HG02840 (cell line): ENCODE data around the gene SERPINB12.
A peak's percentile ranks its signal among the peaks of the same experiment; 100 is the strongest.

ENCODE experiments used
- ATAC-seq: cut with Tn5 transposase; IDR thresholded peaks from one replicate; pipeline ENCODE4 v1.9.1; 2021; ENCODE audit warnings: mild to moderate bottlenecking, moderate library complexity, moderate number of reproducible peaks; ENCODE audit not compliant: unreplicated experiment, low FRiP score

Gene SERPINB12, protein sequence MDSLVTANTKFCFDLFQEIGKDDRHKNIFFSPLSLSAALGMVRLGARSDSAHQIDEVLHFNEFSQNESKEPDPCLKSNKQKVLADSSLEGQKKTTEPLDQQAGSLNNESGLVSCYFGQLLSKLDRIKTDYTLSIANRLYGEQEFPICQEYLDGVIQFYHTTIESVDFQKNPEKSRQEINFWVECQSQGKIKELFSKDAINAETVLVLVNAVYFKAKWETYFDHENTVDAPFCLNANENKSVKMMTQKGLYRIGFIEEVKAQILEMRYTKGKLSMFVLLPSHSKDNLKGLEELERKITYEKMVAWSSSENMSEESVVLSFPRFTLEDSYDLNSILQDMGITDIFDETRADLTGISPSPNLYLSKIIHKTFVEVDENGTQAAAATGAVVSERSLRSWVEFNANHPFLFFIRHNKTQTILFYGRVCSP

GRCh38 chr18:63542069-63542468 is at the start of gene SERPINB12:
Gene SERPINB12 (plus strand): TSS chr18:63542369. CDS start chr18:63556160, 13,791 bp downstream.
- no peak for ATAC-seq

DNA sequence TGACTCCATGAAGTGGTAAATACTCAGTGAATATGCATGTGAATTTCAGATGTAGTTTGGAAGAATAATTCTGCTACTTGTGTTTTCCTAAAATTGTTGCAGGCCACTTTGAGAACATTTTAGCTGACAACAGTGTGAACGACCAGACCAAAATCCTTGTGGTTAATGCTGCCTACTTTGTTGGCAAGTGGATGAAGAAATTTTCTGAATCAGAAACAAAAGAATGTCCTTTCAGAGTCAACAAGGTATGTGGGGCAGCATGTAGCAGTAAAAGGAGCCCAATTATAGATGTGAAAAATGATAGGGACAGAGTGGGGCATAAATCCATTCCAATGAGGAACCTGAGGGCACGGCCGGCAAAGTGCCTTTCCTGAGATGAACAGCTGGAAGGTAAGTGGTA is 49.3 kb upstream of the SERPINB12 start:
- no peak for ATAC-seq

DNA sequence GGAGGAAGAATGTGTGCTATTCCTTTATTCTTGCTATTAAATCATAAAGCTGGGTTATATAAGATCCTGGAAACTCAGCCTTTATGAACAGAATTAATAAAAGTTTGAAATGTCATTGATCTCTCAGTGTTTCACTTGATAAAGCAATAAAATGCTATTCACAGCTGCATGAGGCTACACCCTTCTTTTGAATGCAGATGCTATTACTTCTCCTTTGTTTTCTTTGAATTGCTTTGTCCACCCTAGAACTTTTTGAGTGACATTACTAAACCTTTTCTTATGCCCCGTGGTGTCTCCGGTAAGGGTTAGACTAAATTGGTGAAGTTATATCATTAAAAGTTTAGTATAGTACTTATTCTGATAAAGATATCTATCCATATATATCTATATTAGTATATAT is 46.5 kb upstream of the SERPINB12 start:
- ATAC-seq, result no peak

GRCh38 chr18:63505566-63506335 is 36.4 kb upstream of the SERPINB12 start:
- ATAC-seq, result no peak

GRCh38 chr18:63506336-63506646 is 35.9 kb upstream of the SERPINB12 start:
- ATAC-seq, result no peak

- ATAC-seq, result no peak
Observed at GRCh38 chr18:63508596-63508995, 33.6 kb upstream of the SERPINB12 start.

- ATAC-seq, result no peak
Observed at GRCh38 chr18:63511285-63511684, 30.9 kb upstream of the SERPINB12 start.

DNA sequence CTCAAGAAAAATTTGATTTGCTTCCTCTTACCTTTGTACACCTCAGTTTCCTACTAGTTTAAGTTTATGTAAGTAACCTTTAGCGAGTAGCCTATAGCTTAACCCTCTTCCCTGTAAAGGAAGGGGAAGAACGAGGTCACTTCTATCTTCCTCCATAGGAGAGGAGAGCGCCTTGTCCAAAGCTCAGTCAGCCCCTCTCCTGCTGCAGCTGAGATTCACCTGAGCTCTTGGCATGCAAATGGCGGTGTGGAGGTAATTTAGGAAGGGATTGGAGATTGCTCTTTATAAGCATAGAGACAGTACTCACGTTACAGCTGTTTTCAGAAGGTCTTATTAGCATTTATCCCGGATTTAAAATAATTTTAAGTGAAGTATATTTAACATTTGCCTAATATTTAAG is 27.8 kb upstream of the SERPINB12 start:
- ATAC-seq, result no peak

- ATAC-seq, result no peak
Observed at GRCh38 chr18:63514888-63515678, 27.1 kb upstream of the SERPINB12 start.

DNA sequence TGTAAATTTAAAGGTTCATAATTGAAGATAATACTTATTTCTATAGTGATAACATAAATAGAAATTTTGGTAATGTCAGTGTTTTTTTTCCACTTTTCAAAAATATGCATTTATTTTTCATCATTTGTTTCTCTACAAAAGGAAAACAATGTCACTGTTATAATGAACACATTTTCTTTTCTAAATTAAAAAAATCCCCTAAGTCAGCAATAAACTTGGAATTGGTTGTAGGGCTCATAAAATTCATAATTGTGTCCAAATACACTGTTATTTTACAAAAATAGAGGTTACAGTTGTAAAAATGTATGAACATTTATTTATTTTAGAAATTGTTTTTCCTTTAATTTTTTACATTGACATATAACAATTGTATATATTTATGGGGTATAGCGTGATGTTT is 26.4 kb upstream of the SERPINB12 start:
- no peak for ATAC-seq

- peak; percentile 89 for ATAC-seq
Observed at GRCh38 chr18:63518178-63519012, 23.8 kb upstream of the SERPINB12 start.

DNA sequence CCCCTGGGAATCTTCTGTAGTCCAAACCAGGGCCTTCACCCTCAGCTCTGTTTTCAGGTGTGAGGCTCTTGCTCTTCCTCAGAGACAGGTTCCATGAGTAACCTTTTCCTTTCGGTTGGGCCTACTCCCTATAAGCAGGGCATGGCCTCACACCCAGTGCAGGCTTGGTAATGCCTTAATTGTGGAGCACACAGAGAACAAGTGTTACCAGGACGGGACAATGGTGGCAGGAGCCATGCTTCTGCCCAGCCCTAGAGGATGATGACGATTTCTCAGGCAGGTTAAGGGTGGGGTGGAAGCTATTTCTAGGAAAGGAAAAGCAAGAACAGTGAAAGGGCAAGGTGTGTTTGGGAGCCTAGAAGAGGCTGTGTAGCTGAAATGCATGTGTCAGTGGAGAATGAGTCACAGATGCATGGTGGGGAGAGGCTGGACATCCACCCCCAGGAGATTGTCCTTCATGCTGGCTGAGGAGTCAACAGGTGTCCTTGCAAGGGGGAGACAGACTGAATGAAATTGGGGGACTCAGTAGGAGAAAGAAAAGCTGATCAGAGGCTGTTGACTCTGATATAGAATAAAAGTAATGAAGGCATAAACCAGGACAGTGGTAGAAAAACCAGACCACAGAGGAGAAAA is 22.0 kb upstream of the SERPINB12 start:
- ATAC-seq, result no peak

DNA sequence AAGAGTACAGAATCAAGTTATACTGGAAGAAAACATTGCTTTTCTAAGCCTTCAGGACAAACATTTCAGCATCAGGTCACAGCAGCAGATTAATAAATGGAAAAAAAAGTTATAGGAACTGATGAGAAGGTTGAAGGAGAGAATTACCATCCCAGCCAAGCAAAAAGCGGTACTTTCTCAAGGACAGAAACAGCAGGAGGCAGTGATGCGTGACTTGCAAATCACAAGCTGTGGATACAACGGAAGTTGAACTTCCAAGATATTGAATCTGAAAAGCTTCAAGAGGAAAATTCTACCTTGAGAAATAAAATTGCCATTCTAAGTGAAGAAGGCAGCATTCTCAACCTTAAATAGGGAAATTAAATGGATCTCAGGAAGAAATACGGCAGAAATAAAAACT is 18.5 kb upstream of the SERPINB12 start:
- no peak for ATAC-seq

- ATAC-seq, result no peak
Observed at GRCh38 chr18:63527251-63527650, 14.9 kb upstream of the SERPINB12 start.

DNA sequence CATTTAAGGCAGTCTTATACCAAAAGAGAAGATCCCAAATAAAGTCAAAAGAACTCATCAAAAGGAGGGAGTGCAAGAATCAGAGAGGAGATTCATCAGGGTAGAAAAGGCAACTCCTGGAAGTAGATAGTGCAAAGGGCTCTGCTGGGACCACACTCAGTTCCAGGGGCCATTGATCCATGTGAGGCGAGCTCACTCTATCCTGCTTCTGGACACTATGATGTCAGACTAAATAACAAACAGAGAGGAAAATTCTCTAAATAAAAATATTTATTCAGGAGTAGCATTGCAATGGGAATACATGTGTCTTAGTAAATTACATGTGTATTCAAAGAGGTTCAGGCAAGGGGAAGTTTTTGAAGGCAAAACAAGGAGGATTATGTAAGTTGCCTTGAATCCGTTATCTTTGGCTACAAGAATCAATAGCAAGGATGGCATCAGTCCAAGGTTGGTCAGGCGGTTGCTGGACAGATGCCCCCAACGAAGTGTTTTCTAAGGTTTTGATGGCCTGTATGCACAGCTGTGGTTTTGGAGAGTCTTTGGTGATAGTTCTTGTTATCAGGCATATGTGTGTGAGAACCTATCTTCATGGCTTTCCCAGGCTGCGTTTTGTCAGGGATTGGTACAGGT is 13.2 kb upstream of the SERPINB12 start:
- ATAC-seq, result no peak

GRCh38 chr18:63532471-63532870 is 9.7 kb upstream of the SERPINB12 start:
- no peak for ATAC-seq

DNA sequence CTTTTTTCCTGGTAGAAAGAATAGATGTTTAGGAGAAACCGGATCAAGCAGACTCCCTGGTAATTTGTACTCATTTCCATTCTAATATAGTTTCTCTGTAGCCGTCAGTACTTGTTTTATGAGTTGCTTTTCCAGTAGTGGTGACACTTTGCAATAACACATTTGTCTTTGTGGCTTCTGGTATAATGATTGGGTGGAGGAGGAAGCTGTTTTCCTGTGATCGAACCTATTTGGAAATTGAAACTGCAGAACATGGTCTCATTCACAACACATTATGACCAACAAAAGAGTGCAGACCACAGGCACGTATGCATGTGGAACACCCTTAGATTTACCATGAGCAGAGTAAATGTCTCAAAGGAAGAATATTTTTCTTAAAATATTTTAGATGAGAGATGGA is 7.6 kb upstream of the SERPINB12 start:
- ATAC-seq, result no peak

- ATAC-seq, result no peak
Observed at GRCh38 chr18:63539904-63540510, 2.2 kb upstream of the SERPINB12 start.

DNA sequence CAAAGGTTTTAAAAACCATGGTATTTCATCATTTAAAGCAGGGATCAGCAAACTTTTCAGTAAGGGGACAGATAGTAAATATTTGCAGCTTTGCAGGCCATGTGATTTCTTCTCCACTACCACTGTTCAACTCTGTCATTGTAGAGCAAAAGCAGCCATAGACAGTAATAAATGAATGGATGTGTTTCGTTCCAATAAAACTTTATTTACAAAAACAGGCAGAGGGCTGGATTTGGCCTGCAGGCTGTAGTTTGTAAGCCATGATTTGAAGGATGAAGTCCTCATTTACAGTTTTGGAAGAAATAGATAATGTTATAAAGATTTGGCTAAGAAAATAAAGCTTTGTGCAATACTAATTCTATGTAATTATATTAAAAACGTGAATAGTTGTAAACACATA is 1.8 kb downstream of the SERPINB12 start:
- no peak for ATAC-seq
